IMR-90 (cell line): ENCODE measurements around the gene GLI1. TPM values are rescaled to one million over a fixed set of nuclear protein-coding genes. Genes with fewer than 3 reads are reported as not detected.

Experiments used
- ATAC-seq: fragments of 200-7000 bp; cut with Tn5 transposase; 2 replicates; pipeline ENCODE4 v1.9.1; 2020; ENCODE audit warnings: low read depth, mild to moderate bottlenecking, moderate library complexity
- BruUV-seq: library from RNA; stranded (reverse); fragments of 400-500 nt; replicated peaks from 2 replicates; lab custom pipeline; 2021; lab: Mats Ljungman, UMichigan
- CTCF ChIA-PET: fragments of 300-600 bp; formaldehyde crosslinking; extraction: SDS; loops from one replicate; lab custom pipeline; 2021; ENCODE audit warnings: antibody characterized with exemption; lab: Yijun Ruan, JAX
- POLR2A ChIA-PET: fragments of 300-600 bp; sonication (Branson Sonifier 250); formaldehyde crosslinking; loops from one replicate; lab custom pipeline; 2022; ENCODE audit warnings: antibody characterized with exemption; ENCODE audit not compliant: unreplicated experiment; lab: Charles Lee
- DNase-seq: peaks from one replicate; pipeline ENCODE4 v3.0.0; 2013
- H2AFZ ChIP-seq: replicated peaks from 2 replicates; pipeline ENCODE3; 2013; ENCODE audit warnings: low read length, mild to moderate bottlenecking; ENCODE audit not compliant: poor library complexity
- H2AK5ac ChIP-seq: 2 replicates; pipeline ENCODE4 v1.6.1; 2013; ENCODE audit warnings: low read depth, low read length, inconsistent platforms
- H2AK9ac ChIP-seq: replicated peaks from 2 replicates; pipeline ENCODE3; 2013; ENCODE audit warnings: mild to moderate bottlenecking, low read depth, low read length, moderate library complexity; ENCODE audit not compliant: poor library complexity
- H2BK120ac ChIP-seq: 2 replicates; pipeline ENCODE4 v1.6.1; 2013; ENCODE audit warnings: low read depth, low read length, inconsistent platforms
- H2BK15ac ChIP-seq: 3 replicates; pipeline ENCODE4 v1.6.1; 2013; ENCODE audit warnings: low read depth, low read length, inconsistent platforms
- H2BK20ac ChIP-seq: 2 replicates; pipeline ENCODE4 v1.6.1; 2013; ENCODE audit warnings: low read depth, mild to moderate bottlenecking, inconsistent platforms, low read length, moderate library complexity
- H2BK5ac ChIP-seq: 2 replicates; pipeline ENCODE4 v1.6.1; 2013; ENCODE audit warnings: mild to moderate bottlenecking, low read depth, low read length, inconsistent platforms; ENCODE audit not compliant: poor library complexity, severe bottlenecking
- H3K14ac ChIP-seq: replicated peaks from 2 replicates; pipeline ENCODE4 v1.6.1; 2013; ENCODE audit warnings: low read depth, low read length, inconsistent platforms
- H3K18ac ChIP-seq: 2 replicates; pipeline ENCODE4 v1.6.1; 2013; ENCODE audit warnings: low read depth, low read length, control low read depth
- H3K23ac ChIP-seq: 2 replicates; pipeline ENCODE4 v1.6.1; 2013; ENCODE audit warnings: low read depth, low read length, inconsistent platforms
- H3K27ac ChIP-seq: 2 replicates; pipeline ENCODE4 v1.5.1; 2013; ENCODE audit warnings: mild to moderate bottlenecking, control low read depth, low read length; ENCODE audit not compliant: insufficient read depth
- H3K27me3 ChIP-seq: 2 replicates; pipeline ENCODE4 v1.6.1; 2013; ENCODE audit warnings: low read length; ENCODE audit not compliant: control insufficient read depth, insufficient read depth
- H3K36me3 ChIP-seq: 2 replicates; pipeline ENCODE4 v1.6.1; 2013; ENCODE audit warnings: low read length, mixed read lengths; ENCODE audit not compliant: control insufficient read depth, insufficient read depth
- H3K4ac ChIP-seq: 2 replicates; pipeline ENCODE4 v1.6.1; 2013; ENCODE audit warnings: low read depth, low read length, inconsistent platforms
- H3K4me1 ChIP-seq: 2 replicates; pipeline ENCODE4 v1.6.1; 2013; ENCODE audit warnings: low read length, mixed read lengths; ENCODE audit not compliant: control insufficient read depth, insufficient read depth
- H3K4me2 ChIP-seq: 2 replicates; pipeline ENCODE4 v1.6.1; 2013; ENCODE audit warnings: low read depth, mild to moderate bottlenecking, control low read depth, low read length, moderate library complexity
- H3K4me3 ChIP-seq: 2 replicates; pipeline ENCODE4 v1.5.1; 2013; ENCODE audit warnings: low read depth, mild to moderate bottlenecking, control low read depth, low read length, moderate library complexity; ENCODE audit not compliant: insufficient read depth
- H3K56ac ChIP-seq: 2 replicates; pipeline ENCODE4 v1.6.1; 2013; ENCODE audit warnings: low read length, inconsistent platforms; ENCODE audit not compliant: insufficient read depth; ENCODE audit errors: extremely low read depth
- H3K79me1 ChIP-seq, 2 experiments: 2 replicates each; pipeline ENCODE4 v1.6.1; 2013; ENCODE audit warnings: low read length in 2 of 2, inconsistent platforms in 1 of 2, low read depth in 1 of 2
- H3K9ac ChIP-seq: 2 replicates; pipeline ENCODE4 v1.6.1; 2013; ENCODE audit warnings: low read depth, low read length, control low read depth
- H3K9me1 ChIP-seq: 2 replicates; pipeline ENCODE4 v1.6.1; 2013; ENCODE audit warnings: low read length, inconsistent platforms; ENCODE audit not compliant: insufficient read depth
- H3K9me3 ChIP-seq: 2 replicates; pipeline ENCODE4 v1.6.1; 2013; ENCODE audit warnings: low read length; ENCODE audit not compliant: control insufficient read depth, insufficient read depth
- H4K20me1 ChIP-seq: 2 replicates; pipeline ENCODE4 v1.6.1; 2013; ENCODE audit warnings: low read length, inconsistent platforms; ENCODE audit not compliant: insufficient read depth
- H4K5ac ChIP-seq: 2 replicates; pipeline ENCODE4 v1.6.1; 2013; ENCODE audit warnings: mild to moderate bottlenecking, low read depth, low read length, control low read depth
- H4K8ac ChIP-seq, 2 experiments: 2 replicates each; pipeline ENCODE4 v1.6.1; 2013; ENCODE audit warnings: low read depth in 2 of 2, low read length in 2 of 2, control low read depth in 1 of 2, inconsistent platforms in 1 of 2
- H4K91ac ChIP-seq: 2 replicates; pipeline ENCODE4 v1.6.1; 2013; ENCODE audit warnings: low read depth, low read length, inconsistent platforms; ENCODE audit not compliant: insufficient read depth
- BHLHE40 ChIP-seq: fragments of 150-350 bp; IDR thresholded peaks from 2 replicates; pipeline ENCODE4 v1.6.1; 2016; ENCODE audit warnings: mild to moderate bottlenecking, low read depth, low read length
- CEBPB ChIP-seq: IDR thresholded peaks from 2 replicates; pipeline ENCODE4 v1.6.1; 2012; ENCODE audit warnings: low read depth, low read length, improper control_type of control experiment
- CHD1 ChIP-seq: IDR thresholded peaks from 2 replicates; pipeline ENCODE4 v1.6.1; 2012; ENCODE audit warnings: low read depth, low read length, improper control_type of control experiment
- FOS ChIP-seq: fragments of 150-350 bp; IDR thresholded peaks from 2 replicates; pipeline ENCODE4 v1.6.1; 2016; ENCODE audit warnings: low read depth, low read length
- MAFK ChIP-seq: IDR thresholded peaks from 2 replicates; pipeline ENCODE4 v1.6.1; 2012; ENCODE audit warnings: low read depth, low read length, improper control_type of control experiment
- MXI1 ChIP-seq: IDR thresholded peaks from 2 replicates; pipeline ENCODE4 v1.6.1; 2012; ENCODE audit warnings: low read depth, mild to moderate bottlenecking, low read length, moderate library complexity, borderline replicate concordance
- NFE2L2 ChIP-seq: fragments of 150-350 bp; IDR thresholded peaks from 2 replicates; pipeline ENCODE4 v1.6.1; 2016; ENCODE audit warnings: low read depth, mild to moderate bottlenecking, low read length
- RCOR1 ChIP-seq: IDR thresholded peaks from 2 replicates; pipeline ENCODE4 v1.6.1; 2012; ENCODE audit warnings: mild to moderate bottlenecking, low read length, improper control_type of control experiment; ENCODE audit not compliant: insufficient replicate concordance
- SMC3 ChIP-seq: fragments of 150-350 bp; IDR thresholded peaks from 2 replicates; pipeline ENCODE4 v1.6.1; 2016; ENCODE audit warnings: low read depth, mild to moderate bottlenecking, antibody characterized with exemption, low read length, moderate library complexity
- WGBS, 2 experiments: methylation state at CpG; one replicate each; pipeline versions ENCODE4 v1.1.5 to v1.1.7; 2013; ENCODE audit warnings: missing lambda C conversion rate in 2 of 2; ENCODE audit not compliant: insufficient read length in 1 of 2; ENCODE audit errors: extremely low coverage in 2 of 2; 5-methylcytosine and 5-hydroxymethylcytosine counted together
- dilution Hi-C: fragments of 300-500 bp; cut with HindIII; formaldehyde crosslinking; loops from one replicate; pipeline ENCODE4 v1.14.3; 2018; ENCODE audit warnings: low sequenced_read_pairs; ENCODE audit not compliant: unreplicated experiment
- in situ Hi-C: fragments of 300-500 bp; cut with MboI; formaldehyde crosslinking; loops from 3 replicates; pipeline ENCODE4 v1.14.3; 2019; ENCODE audit warnings: low sequenced_read_pairs, inconsistent platforms, mixed read lengths
- intact Hi-C: fragments of 100-400 bp; cut with micrococcal nuclease; formaldehyde crosslinking; loops from 2 replicates; pipeline ENCODE4 v1.10.0; 2022
- polyA plus RNA-seq, 3 experiments: library from polyadenylated mRNA; depleted of rRNA; stranded (reverse); fragments of >200 nt; gene quantifications; 2 replicates each; pipeline ENCODE4 v1.2.3, GENCODE V29; 2012; ENCODE audit warnings: low replicate concordance in 1 of 3
- total RNA-seq: library from RNA; depleted of rRNA; stranded (reverse); fragments of >200 nt; gene quantifications from 2 replicates; pipeline ENCODE4 v1.2.3, GENCODE V29; 2012
- TF ChIP-seq, protein P1 (sequence below): fragments of 150-350 bp; IDR thresholded peaks from 2 replicates; pipeline ENCODE4 v1.6.1; 2017; ENCODE audit warnings: mild to moderate bottlenecking, antibody characterized with exemption, low read length, low read depth
- TF ChIP-seq, protein P2 (sequence below): fragments of 150-350 bp; IDR thresholded peaks from 2 replicates; pipeline ENCODE4 v1.6.1; 2016; ENCODE audit warnings: low read depth, mild to moderate bottlenecking, low read length, moderate library complexity, borderline replicate concordance

The GLI1 gene
- total and polyA plus RNA-seq, 2 of the 4 experiments (the other 2 are of a cell fraction), result 1.3 to 3.8 TPM

GRCh38 chr12:57470970-57471656, 11.5 kb downstream of the GLI1 start:
- POLR2A ChIA-PET, result no interaction called here

More at GRCh38 chr12:57470970-57471656, 11.5 kb downstream of the GLI1 start:
- TF ChIP-seq RCOR1 (no peak), NFE2L2 (no peak), CEBPB (no peak), MAFK (no peak), FOS (no peak), SMC3 (no peak), BHLHE40 (no peak), CHD1 (no peak), MXI1 (no peak)
- TF ChIP-seq, protein P1, sequence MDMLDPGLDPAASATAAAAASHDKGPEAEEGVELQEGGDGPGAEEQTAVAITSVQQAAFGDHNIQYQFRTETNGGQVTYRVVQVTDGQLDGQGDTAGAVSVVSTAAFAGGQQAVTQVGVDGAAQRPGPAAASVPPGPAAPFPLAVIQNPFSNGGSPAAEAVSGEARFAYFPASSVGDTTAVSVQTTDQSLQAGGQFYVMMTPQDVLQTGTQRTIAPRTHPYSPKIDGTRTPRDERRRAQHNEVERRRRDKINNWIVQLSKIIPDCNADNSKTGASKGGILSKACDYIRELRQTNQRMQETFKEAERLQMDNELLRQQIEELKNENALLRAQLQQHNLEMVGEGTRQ, result no peak
- TF ChIP-seq, protein P2, sequence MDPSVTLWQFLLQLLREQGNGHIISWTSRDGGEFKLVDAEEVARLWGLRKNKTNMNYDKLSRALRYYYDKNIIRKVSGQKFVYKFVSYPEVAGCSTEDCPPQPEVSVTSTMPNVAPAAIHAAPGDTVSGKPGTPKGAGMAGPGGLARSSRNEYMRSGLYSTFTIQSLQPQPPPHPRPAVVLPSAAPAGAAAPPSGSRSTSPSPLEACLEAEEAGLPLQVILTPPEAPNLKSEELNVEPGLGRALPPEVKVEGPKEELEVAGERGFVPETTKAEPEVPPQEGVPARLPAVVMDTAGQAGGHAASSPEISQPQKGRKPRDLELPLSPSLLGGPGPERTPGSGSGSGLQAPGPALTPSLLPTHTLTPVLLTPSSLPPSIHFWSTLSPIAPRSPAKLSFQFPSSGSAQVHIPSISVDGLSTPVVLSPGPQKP, result no peak
- H3K23ac ChIP-seq, result no peak overlapping the region
- 0 out of 2 replicates have a peak, but pooled peaks cover 2% of the 10 kb centered on the region for H3K4me1 ChIP-seq
- H2BK15ac ChIP-seq, result no peak overlapping the region
- in situ Hi-C loops (no loop called here), intact Hi-C loops (no loop called here), dilution Hi-C loops (no loop called here)
- H3K18ac ChIP-seq, result no peak overlapping the region
- no peak for DNase-seq
- BruUV-seq, result no TSS peak
- no peak overlapping the region for H2AK9ac ChIP-seq
- no peak overlapping the region for H2BK20ac ChIP-seq
- peaks cover 49% of the 10 kb centered on the region for H3K27me3 ChIP-seq
- no peak overlapping the region for H2BK120ac ChIP-seq
- no peak overlapping the region for H4K8ac ChIP-seq
- no peak overlapping the region for H3K4me3 ChIP-seq
- H4K20me1 ChIP-seq, result no peaks in the 10 kb centered on the region
- 0 out of 2 replicates have a peak, but pooled peaks cover 3% of the 10 kb centered on the region for H3K9me1 ChIP-seq
- no peak overlapping the region for H3K4ac ChIP-seq
- H2AFZ ChIP-seq, result no peak overlapping the region
- no peak overlapping the region for H3K14ac ChIP-seq
- no peak overlapping the region for H2BK5ac ChIP-seq
- H4K5ac ChIP-seq, result no peak overlapping the region
- no peaks in the 10 kb centered on the region; the same call in 1 of the 2 replicates for H3K9me3 ChIP-seq
- H2AK5ac ChIP-seq, result no peak overlapping the region
- no peak overlapping the region for H3K4me2 ChIP-seq
- no peak overlapping the region for H4K91ac ChIP-seq
- H3K9ac ChIP-seq, result no peak overlapping the region
- WGBS, 2 experiments, result no CpG with 5 or more reads among the region's 4 CpGs
- no peaks in the 10 kb centered on the region for H3K36me3 ChIP-seq
- no peak for ATAC-seq
- CTCF ChIA-PET, result no interaction called here
- H3K27ac ChIP-seq, result no peak overlapping the region
- no peak overlapping the region for H3K56ac ChIP-seq
- H3K79me1 ChIP-seq, result no peaks in the 10 kb centered on the region
